AG08396 (cell line): ENCODE measurements around the gene PVALEF.

ENCODE experiments used
- DNase-seq: peaks from one replicate; pipeline ENCODE4 v3.0.0; 2012; ENCODE audit warnings: low spot score, mixed read lengths

Gene PVALEF

GRCh38 chr17:81162491-81162890 is 2.8 kb upstream of the PVALEF start:
- no peak for DNase-seq

- no peak for DNase-seq
These were observed 2.1 kb upstream of the PVALEF start for GRCh38 chr17:81163051-81163695.

GRCh38 chr17:81163703-81164370 is 1.5 kb upstream of the PVALEF start:
- DNase-seq, result no peak

GRCh38 chr17:81164371-81165245 is 699 bp upstream of the PVALEF start:
- DNase-seq, result no peak

GRCh38 chr17:81166033-81166492 is 756 bp downstream of the PVALEF start, which contains the start of gene AATK:
TSS of gene AATK (minus strand) at chr17:81166221. CDS start at chr17:81165992, 229 bp downstream.
- no peak for DNase-seq

- DNase-seq, result no peak
These were observed 1.9 kb downstream of the PVALEF start for GRCh38 chr17:81167194-81167524.

- no peak for DNase-seq
These were observed 2.3 kb downstream of the PVALEF start for GRCh38 chr17:81167638-81168037.

- DNase-seq, result no peak
These were observed 4.6 kb downstream of the PVALEF start for GRCh38 chr17:81169870-81170309.

- DNase-seq, result no peak
These were observed 5.6 kb downstream of the PVALEF start for GRCh38 chr17:81170727-81171494.

- DNase-seq, result peak; percentile 74
These were observed 6.6 kb downstream of the PVALEF start for GRCh38 chr17:81171941-81172340.

GRCh38 chr17:81173052-81173761 is 7.9 kb downstream of the PVALEF start:
- no peak for DNase-seq

GRCh38 chr17:81173762-81174155 is 8.5 kb downstream of the PVALEF start:
- DNase-seq, result no peak

- DNase-seq, result no peak
These were observed 11.4 kb downstream of the PVALEF start for GRCh38 chr17:81176666-81177065.

- DNase-seq, result no peak
These were observed 13.1 kb downstream of the PVALEF start for GRCh38 chr17:81178136-81179091.

GRCh38 chr17:81179220-81179619 is 13.9 kb downstream of the PVALEF start:
- no peak for DNase-seq

- no peak for DNase-seq
These were observed 14.6 kb downstream of the PVALEF start for GRCh38 chr17:81179861-81180260.

GRCh38 chr17:81180836-81181810 is 15.8 kb downstream of the PVALEF start:
- no peak for DNase-seq

GRCh38 chr17:81181811-81182185 is 16.5 kb downstream of the PVALEF start:
- DNase-seq, result no peak

- DNase-seq, result no peak
These were observed 17.3 kb downstream of the PVALEF start for GRCh38 chr17:81182596-81182995.
